Anterior cingulate cortex (tissue), 58 donors: Measurements from ENCODE around the gene BUD31.
"Not testable (repeated sequence)": the region's sequence is repeated elsewhere in the genome, so short reads cannot be mapped to it uniquely, and the experiment has no call there.

ENCODE experiments used
- DNase-seq, 58 donors: peaks; one replicate each; lab custom pipeline; 2025; lab: John Stamatoyannopoulos, UW

The BUD31 gene

GRCh38 chr7:99380032-99380822 lies 28.5 kb upstream of the BUD31 start:
- peak in 39 of 58 donors; percentile 9 to 69 (median 32) for DNase-seq

- DNase-seq: peak in 1 of 58 donors; percentile 23
Observed at GRCh38 chr7:99380823-99381663, 27.7 kb upstream of the BUD31 start.

- no peak for DNase-seq
Observed at GRCh38 chr7:99381664-99382075, 27.1 kb upstream of the BUD31 start.

- DNase-seq: no peak
Observed at GRCh38 chr7:99383203-99383602, 25.6 kb upstream of the BUD31 start.

GRCh38 chr7:99383791-99384370 lies 24.9 kb upstream of the BUD31 start:
- no peak for DNase-seq

- DNase-seq: no peak
Observed at GRCh38 chr7:99384523-99384922, 24.2 kb upstream of the BUD31 start.

GRCh38 chr7:99385564-99385963 lies 23.2 kb upstream of the BUD31 start:
- no peak for DNase-seq

GRCh38 chr7:99386584-99387238 lies 22.1 kb upstream of the BUD31 start:
- DNase-seq: no peak

GRCh38 chr7:99387239-99387635 lies 21.5 kb upstream of the BUD31 start:
- not testable (repeated sequence) for DNase-seq

- DNase-seq: no peak
Observed at GRCh38 chr7:99387912-99388311, 20.9 kb upstream of the BUD31 start.

GRCh38 chr7:99389772-99390171 lies 19.0 kb upstream of the BUD31 start:
- no peak for DNase-seq

- no peak for DNase-seq
Observed at GRCh38 chr7:99390941-99391602, 17.7 kb upstream of the BUD31 start.

- no peak for DNase-seq
Observed at GRCh38 chr7:99392046-99392445, 16.7 kb upstream of the BUD31 start.

- DNase-seq: peak in 47 of 58 donors; percentile 10 to 81 (median 46)
Observed at GRCh38 chr7:99392659-99393354, 16.0 kb upstream of the BUD31 start.

- peak in 28 of 58 donors; percentile 14 to 81 (median 52) for DNase-seq
Observed at GRCh38 chr7:99393355-99394187, 15.2 kb upstream of the BUD31 start.

GRCh38 chr7:99394188-99394502 lies 14.6 kb upstream of the BUD31 start:
- DNase-seq: no peak

GRCh38 chr7:99395616-99396327 lies 13.0 kb upstream of the BUD31 start:
- no peak for DNase-seq
